HG03442 (cell line): ENCODE measurements around the gene AMER2.
A peak's percentile ranks its signal among the peaks of the same experiment; 100 is the strongest.
"Not testable (repeated sequence)": the region's sequence is repeated elsewhere in the genome, so short reads cannot be mapped to it uniquely, and the experiment has no call there.

Experiments used
- ATAC-seq: cut with Tn5 transposase; IDR thresholded peaks from one replicate; pipeline ENCODE4 v1.9.1; 2021; ENCODE audit warnings: mild to moderate bottlenecking, moderate library complexity; ENCODE audit not compliant: unreplicated experiment

Gene AMER2

DNA sequence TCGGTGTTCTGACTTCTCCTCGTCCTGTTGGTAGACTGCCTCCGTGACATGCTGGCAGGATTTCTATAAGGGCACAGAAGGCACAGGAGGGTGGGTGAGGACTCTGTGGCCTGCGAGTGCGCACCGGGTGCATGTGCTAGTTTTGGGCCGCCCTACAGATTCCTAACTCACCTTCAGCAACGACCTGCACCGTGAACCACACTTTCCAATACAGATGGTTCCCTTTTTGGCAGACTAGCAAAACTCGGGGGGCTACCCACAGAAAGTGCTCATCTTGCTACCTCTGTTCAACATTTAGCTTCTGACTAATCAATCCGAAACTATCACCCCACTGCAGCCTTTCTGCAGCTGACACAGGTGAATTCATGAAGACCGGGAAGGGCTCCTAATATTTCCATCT lies 14.1 kb upstream of the AMER2 start:
- no peak for ATAC-seq

DNA sequence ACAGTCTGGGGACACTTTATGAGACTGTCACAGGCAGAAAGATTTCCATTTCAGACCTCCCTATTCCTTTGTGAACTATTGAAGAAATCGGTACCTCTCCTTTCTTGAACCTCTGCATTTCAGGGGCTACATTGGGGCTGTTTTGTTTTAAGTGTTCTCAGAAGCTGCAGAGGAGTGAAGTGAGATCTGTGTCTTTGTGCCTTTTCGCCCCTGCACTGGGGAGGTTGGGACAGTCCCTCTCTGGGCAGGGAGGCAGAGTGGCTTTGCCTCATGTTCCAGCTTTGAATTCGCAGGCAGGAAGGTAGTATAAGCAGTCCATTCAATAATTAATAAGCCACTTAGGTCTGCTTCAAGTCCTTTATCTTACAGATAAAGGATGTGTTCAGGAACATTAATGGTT lies 9.5 kb upstream of the AMER2 start:
- peak; percentile 28 for ATAC-seq

DNA sequence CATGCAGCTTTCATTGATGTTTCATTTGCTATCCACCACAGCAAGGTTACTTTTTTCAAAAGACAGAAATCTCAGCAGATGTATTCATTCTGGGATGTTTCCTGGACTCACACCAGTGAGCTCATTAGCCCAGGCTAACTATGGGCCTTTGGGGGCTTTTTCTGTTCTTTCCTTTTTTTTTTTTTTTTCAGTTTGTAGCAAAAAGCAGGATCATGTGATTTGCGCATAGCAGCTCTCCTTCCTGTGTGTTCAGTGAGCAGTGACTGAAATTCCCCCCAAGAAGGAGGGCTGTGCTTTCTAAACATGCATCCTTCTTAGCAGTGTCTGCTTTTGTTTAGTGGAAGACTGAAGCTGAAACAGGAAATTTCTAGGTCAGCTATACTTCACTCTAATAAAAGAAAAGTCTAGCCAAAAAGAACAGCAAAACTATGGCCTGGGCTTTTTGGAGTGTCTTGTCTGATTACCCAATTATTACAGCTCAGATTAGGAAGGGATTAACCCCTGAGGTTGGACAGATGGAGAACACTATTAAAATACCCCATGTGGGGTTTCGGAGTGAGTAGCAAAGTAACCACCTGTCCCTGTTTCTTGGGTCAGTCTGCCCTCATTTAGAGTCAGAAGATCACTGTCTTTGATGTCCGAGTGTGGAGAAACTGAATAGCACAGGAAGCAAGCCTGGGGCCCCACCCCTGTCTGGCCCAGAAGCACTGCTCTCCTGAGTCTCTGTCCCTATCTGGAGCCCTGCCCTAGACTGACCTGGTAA lies 8.9 kb upstream of the AMER2 start:
- peak; percentile 70 for ATAC-seq

DNA sequence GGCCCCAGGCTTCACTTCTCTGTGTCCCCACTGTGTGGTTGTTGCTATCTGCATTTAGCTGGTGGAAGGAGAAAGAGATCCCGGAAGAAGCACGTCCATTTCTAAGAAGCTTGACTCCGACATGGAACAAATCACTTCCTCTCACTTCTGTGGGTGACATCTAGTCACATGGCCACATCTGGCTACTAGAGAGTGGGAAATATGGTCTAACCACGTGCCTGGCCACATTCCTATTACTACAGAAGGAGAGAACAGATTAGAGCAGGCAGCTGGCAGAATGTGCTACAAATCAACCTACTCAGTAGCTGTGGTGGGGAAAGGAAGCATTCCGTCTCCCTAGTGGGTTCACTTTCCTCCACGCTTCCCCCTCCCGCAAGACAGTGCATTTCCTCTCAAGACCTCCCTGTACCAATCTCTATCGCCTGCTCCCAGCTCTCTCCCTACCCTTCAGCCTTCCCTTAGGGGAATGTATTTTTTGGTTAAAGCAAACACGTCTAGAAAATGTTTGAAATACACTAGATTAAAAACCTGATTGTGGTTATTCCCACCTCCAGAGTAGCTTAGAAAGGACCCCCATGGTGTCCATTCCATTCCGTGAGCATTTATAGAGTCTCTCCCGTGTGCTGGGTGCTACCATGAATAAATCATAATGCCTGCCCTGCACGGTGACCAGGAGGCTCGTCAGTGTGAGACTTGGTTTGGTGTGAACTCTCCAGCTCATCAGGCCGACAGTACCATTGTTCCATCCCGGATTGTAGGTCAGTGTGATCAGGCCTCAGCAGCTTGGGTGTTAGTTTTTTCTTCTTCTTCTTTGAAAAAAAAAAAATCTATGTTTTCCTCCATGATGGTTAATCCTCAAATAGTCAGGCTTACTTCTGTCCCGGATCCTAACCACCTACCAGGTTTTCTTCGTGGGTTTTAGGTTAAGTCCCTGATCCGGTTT lies 8.0 kb upstream of the AMER2 start:
- ATAC-seq, result no peak

DNA sequence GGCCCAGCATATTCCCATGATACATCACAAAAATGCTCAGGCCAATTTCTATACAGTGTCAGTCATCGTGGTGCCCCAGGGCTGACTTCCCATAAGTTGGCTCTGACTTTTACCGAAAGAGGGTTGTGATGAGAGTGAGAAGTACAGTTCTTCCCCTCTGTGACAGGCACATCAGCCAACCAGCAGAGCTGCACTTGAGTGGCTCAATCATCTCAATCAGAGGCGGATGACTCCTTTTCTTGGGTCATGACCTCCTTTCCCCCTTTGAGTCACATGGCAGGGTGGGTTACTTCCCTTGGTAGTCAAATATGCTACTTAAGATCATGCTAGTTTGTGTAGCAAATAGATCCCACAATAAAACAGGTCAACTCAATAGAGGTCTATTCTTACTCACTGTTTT lies 6.9 kb upstream of the AMER2 start:
- no peak for ATAC-seq

DNA sequence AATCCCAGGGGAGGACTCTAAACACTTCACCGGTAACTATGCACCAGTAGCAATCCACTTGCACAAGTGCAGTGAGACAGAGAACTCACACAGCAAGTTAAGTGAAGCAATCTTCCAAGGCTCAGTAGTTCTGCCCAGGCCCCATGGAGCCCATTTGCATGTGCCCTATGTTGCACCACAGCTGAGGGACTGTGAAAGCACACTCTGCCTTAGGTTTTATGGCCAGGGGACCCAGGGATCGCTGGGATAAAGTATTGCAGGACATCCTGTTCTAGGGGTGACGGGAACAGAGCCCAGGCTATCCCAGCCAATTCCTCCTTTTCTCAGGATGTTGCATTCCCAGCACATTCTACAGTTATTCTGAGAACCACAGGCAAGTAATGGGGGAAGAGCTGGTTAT lies 6.0 kb upstream of the AMER2 start:
- ATAC-seq, result no peak

DNA sequence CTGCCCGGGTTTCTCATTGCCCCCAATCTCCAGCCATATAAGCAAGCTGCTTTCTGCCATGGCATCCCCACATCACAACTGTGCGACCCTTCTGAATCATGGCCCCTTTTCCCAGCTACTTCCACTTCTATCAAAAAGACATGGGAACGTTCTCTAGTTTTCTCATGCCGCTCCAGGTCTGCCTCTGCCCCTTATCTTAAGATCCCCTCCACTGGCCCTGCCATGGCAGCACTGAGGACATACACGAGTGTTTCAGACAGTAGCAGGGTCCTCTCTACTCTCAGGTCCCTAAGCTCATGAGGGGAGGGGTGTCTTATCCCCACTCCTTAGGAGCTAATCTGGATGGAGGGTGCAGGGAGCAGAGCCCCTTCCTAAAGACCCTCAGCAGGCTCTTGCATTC lies 5.5 kb upstream of the AMER2 start:
- ATAC-seq, result no peak

DNA sequence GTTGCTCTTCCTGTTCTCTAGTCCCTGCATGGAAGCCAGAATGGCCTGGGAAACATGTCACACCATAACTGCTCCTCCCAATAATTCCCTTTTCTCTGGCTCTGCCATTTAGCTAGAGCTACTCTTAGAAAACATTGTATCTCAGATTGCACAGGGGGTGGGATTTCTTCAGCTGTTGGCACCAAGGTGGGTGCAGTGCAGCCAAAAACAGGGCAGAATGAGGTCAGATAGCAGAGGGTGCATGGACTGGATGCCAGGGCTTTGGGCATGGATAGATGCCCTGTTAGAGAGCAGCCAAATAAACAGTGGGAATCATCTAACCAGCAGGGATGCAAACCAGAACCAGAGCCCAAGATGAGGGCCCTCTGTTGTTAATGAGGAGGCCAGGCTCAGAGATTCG lies 4.9 kb upstream of the AMER2 start:
- no peak for ATAC-seq

DNA sequence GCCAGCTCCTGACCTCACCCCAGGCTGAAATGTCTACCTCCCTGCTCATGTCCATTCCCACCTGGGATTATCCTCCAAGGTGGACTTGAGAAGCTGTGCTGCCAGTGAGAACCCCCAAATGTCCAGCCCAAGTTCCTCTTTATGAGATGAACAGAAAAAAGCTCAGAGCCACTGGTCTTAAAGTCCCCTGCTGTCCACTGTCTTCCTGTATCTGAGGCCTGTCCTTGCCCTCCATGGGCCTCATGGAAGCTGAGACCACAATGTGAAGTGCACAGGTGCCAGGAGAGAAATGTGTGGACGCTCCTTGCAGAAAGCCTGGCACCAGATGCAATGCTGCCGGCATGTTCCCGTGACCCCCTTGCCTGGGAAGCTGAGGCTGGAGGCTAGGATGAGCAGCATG lies 3.3 kb upstream of the AMER2 start:
- ATAC-seq, result no peak

DNA sequence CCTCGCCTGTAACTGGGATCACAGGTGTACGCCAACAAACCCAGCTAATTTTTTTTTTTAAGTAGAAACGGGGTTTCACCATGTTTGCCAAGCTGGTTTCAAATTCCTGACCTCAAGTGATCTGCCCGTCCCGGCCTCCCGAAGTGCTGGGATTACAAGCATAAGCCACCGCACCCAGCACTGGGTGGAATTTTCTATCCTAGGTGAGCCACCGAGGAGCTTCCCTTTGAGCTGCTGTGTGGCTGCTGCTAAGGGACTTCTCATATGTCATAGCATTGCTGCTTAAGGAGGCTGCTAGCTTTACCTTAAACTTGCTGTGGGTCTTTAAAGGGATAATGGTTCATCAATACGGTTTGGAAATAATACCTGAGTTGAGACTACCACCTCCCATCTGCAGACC lies 2.9 kb upstream of the AMER2 start:
- no peak for ATAC-seq

DNA sequence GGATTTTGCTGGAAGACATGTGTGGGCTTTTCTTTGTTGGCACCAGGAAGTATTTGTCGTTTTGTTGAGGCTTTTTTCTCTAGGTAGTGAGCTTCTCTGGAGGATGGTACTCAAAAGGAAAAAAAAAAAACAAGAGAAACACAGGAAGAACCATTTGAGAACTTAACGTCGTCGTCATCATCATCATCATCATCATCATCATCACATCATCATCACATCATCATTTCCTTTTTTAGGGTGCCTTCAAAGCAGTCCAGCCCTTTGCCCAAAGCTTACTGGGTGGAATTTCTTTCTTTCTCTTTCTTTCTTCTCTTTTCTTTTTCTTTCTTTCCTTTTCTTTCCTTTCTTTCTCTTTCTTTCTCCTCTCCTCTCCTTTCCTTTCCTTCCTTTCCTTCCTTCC lies 2.2 kb upstream of the AMER2 start:
- ATAC-seq, result no peak

DNA sequence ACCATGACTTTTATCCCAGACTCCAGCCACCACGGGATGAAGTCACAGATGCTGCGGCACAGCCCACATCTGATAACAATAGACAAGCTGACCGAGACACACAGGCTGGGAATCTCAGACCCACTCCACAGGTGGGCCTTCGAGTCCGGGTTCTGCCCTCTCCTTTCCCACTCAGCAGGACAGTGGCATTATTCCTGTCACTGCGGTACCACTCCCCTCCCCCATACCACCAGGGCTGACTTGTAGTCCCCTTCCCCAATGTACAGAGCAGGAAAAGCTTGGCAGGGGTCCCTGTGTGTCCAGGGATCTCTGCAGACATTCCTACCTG lies 179 bp upstream of the AMER2 start:
- no peak for ATAC-seq

DNA sequence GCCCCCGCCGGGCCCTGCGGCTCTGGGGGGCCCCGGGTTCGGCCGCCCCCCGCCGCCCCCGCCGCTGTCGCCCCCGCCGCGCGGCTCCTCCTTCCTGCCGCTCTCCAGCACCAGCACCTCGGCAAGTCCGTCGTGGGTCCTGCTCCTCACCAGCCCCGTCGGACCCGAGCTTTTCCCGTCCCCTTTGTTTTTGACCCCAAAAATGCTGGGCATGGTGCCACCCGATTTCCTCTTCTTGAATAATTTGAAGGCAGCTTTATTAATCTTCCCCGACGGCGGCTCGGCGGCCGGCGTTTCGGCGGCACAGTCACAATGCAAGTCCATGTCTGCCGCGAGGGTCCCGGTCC lies 945 bp downstream of the AMER2 start:
- no peak for ATAC-seq

DNA sequence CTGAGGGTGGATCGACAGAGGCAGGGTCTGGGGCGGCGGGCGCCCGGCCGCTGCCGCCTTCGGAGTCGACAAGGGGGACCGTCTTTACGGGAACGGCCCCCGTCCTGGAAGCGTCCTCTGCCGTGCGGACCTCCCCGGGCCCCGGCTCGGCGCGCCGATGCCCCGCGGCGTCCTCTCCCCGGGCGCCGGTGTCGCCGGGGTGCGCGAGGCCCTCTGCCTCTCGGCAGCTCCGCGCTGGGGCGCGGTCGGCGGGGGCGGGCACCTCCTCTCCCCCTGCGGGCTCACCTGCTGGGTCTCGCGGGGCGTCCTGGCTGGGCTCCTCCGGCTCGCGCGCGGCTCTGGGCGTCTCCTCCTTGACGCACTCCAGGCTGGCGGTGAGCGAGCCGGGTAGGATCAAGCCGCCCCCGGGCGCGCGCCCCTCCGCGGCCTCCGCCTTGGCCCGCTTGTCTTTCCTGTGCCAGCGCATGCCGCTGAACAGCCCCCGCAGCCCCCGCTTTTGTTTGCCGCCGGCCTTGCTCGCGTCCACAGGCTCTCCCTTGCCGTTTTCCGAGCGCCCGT lies 1.5 kb downstream of the AMER2 start:
- no peak for ATAC-seq

DNA sequence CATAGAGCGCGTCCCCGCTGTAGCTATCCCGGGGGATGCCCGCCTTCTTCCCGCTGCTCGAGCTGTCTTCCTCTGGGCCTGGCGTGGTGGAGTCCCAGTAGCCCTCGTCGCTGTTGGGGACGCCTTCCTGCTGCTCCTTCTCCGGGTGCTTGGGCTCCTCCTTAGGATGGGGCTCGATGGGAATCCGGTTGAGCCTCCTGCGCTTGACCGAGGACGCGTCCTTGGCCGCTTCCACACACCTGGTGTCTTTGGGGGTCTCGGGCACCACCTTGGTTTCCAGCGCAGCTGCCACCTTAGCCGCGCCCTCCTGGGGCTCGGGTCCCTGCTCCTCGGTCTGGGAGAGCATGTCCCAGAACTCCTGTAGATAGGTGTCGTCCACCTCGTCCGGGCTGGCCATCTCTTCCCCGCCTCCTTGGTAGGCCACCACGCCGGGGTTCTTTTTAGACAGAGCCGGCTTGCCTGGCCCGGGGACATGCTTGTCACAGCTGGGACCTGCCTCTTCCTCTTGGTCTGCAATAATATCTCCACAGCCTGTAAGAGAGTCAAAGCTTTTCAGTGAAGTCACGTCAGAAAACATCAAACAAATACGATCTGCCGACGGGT lies 2.0 kb downstream of the AMER2 start:
- no peak for ATAC-seq

DNA sequence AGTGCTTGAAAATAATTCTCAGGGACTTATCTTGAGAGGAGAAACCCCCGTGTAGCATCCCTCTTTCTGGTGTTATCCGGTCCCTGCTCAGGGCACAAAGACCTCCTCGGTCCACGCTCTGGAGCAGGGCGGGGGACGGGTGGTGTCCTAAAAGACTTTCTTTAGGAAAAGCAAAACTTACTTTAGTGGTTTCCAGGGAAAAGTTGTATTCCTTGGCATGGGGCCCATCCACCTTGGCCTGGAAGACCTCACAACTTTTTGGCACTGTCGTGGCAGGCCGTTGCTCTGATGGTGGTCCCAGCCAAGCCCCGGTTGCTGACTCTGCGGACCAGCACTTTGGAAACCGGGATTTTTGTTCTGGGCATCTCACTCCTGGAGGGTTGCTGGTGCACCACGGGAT lies 2.7 kb downstream of the AMER2 start:
- ATAC-seq, result no peak

DNA sequence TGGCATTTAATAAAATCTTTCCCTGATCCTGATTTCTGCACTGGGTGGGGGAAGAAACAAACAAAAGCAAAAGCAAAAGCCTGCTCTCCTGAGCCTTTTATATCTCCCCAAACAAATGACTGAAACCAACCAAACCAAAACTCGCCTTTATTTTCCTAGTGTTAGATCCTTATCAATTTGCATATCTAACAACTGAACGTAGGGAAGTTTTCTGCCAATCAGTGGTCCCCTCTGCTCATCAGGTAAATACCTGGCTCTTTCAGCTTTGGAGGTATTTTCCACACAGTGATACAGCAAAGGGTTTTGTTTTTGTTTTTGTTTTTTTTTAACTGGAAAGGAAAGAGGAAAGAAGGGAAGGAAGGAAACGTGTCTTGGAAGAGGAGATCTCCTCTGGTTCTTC lies 3.3 kb downstream of the AMER2 start:
- no peak for ATAC-seq

DNA sequence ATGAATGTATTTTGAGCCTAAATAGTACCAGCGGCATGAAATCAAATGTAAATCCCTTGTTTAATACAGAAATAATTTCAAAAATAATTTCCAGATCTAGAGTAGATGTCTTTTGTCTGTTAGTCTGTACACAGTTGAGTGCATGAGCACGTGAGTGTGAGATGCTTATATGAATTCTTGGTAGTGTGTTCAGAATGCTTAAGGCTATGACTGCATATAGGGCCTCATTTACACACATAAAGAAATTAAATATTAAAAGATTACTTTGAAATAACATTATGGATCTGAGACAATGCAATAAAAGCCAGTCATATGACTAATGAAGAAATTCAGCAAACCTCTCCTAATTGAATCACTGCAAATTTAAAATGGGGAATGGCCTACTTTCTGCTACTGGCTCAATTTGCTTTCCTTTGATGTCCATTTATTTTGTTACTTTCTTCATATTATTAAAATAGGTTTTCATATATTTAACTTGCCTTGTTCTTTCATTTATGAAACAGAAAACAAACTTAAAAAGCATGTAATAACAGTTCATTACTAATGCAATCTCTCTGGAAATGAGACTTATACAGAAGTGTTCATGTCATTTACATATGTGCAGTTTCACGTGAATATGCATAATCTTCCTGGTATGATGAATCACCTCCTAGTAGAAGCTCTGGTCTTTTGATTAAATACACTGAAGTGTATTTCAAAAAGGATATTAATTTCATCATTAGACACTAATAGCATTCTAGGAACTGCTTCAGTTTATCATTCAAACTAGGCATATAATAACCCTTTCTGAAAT lies 4.5 kb downstream of the AMER2 start:
- no peak for ATAC-seq

DNA sequence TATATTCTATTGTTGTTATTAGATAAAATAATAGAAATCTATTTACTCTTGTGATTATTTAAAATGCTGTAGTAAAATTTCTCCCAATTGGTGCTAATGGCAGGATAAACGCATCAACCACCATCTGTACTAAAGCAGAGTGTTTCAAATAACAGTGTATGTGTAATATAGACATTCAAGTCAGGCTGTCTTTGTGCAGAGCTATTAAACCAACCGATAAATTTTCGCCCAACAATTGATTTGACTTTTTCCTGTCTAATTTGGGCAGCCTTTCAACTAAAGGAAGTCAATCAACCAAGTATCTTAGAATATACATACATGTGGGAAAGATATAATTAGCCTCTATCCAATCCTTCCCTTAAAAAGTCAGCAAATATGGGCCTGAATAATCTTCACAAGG lies 5.8 kb downstream of the AMER2 start:
- ATAC-seq, result no peak

DNA sequence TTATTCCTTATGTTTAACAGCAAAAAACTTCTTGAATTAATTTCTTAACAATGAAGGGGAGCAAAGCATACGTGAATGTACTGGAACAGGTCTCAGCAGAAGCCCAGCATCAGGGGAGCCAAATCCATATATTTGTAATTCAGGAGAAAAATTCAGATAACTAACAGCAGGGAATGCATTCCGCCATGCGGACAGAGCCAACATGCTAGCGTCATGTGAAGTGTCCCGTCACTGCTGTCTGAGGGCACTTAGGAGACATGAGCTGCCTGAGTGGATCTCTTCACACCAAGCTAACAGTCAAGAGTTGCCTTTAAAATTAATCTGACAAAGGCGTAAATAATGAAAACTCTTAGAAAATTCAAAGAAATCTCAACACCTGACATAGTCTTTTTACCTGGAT lies 6.4 kb downstream of the AMER2 start:
- no peak for ATAC-seq

DNA sequence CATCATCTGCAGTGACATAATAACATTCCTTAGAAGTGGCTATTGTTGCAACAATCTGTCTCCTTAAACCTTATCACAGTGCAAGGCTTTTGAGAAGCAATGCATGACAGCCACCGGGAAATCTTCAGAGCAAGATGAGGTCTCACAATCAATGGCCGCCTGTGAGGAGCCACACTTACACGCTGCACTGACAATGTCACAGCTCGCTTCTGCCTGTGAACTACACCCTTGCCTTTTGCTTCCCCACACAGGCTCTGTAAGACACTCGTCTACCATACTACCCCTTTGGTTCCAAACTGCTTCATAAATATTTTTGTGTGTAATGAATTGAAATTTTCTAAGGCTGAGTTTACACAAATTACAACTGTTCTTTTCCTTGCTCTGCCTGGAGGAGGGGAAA lies 6.9 kb downstream of the AMER2 start:
- not testable (repeated sequence) for ATAC-seq
